Heart left ventricle (tissue), 13 donors: Measurements from ENCODE around the gene RASSF5.

Experiments used
- POLR2A ChIP-seq, 2 donors: fragments of 450-650 bp; IDR thresholded peaks; one replicate each; pipeline ENCODE4 v1.6.1; 2017; ENCODE audit warnings: antibody characterized with exemption in 2 of 2, mild to moderate bottlenecking in 2 of 2, moderate library complexity in 2 of 2
- TF ChIP-seq, protein P1 (sequence below), 12 donors: fragments of 200-600 bp; sonication (generic) in 4 of 12; IDR thresholded peaks; one replicate each; pipeline versions ENCODE4 v1.5.0 to v1.8.0; 2018 to 2022; ENCODE audit warnings: antibody characterized with exemption in 12 of 12, mild to moderate bottlenecking in 5 of 12
- donor health status: ischemic (EF 13 %, LVEDD 7.1; RV severe dilation, severe dysfunction).
- donor health status: DM: no; HTN: yes; CAD: no.
- donor health status: DM: no; HTN: no; CAD: no.
- donor health status: ischemic (EF 25% LVEDD 6.9; RV normal size, moderate dysfunction).
- donor health status: ischemic (EF 25% LVEDD 5.7; RV mildly dilated, moderate dysfunction).
- donor health status: ischemic (EF 35%, LVEDD 5.7; RV mildly dilated, moderate dysfunction).
- donor health status: nonischemic (EF 11% LVEDD 7.7; RV severe dilation, severe dysfunction).
- donor health status: DM: yes; HTN: yes; CAD: no.
- donor health status: PGD.
- donor health status: ischemic (EF 29% LVEDD 5.4; RV normal size, mild dysfunction).
- donor health status: nonischemic (EF 23%, LVEDD 6.1; RV moderate dilation, normal function).

DNA sequence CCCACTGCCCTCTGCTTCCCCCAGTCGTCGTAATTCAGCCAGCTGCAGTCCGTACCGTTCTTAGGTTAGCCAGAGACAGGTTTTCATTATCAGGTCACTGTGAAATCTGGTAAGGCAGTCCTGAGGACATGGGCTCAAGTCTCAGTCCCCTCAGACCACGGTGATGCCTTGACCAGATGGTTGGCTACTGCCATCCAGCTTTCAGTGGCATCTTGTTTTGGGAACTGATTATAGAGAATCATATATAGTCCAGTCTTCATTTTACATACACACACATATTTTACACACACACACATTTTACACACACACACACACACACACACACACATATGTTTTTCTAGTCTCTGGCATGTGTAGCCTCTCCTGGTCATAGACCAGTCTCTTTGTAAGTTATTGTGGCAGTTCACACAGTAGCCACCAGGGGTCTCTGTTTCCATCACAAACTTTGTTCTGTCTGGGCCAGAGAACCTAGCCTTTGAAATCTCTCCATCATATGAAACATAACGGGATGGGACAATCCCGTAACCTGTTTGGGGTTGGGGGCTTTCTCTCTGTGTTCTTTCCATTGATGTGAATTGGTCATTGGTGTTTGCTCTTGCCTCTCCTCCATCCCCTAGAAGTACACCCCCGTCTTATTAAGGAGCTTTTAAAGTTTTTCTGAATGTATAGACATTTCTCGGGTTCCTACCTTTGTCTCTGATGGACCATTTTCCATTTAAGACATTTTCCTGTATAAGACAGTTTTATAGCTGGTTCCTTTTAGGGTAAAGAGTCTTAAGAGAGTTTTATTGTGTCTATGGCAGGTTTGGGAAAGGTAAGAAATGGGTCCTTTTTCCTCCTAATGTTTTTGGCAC, 45.5 kb upstream of the RASSF5 start:
- TF ChIP-seq, protein P1, sequence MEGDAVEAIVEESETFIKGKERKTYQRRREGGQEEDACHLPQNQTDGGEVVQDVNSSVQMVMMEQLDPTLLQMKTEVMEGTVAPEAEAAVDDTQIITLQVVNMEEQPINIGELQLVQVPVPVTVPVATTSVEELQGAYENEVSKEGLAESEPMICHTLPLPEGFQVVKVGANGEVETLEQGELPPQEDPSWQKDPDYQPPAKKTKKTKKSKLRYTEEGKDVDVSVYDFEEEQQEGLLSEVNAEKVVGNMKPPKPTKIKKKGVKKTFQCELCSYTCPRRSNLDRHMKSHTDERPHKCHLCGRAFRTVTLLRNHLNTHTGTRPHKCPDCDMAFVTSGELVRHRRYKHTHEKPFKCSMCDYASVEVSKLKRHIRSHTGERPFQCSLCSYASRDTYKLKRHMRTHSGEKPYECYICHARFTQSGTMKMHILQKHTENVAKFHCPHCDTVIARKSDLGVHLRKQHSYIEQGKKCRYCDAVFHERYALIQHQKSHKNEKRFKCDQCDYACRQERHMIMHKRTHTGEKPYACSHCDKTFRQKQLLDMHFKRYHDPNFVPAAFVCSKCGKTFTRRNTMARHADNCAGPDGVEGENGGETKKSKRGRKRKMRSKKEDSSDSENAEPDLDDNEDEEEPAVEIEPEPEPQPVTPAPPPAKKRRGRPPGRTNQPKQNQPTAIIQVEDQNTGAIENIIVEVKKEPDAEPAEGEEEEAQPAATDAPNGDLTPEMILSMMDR (IDR thresholded peaks at IDR 0.05), result peak; percentile 64 to 84 (median 81)
- no peak for TF ChIP-seq POLR2A (IDR thresholded peaks at IDR 0.05)
